Cortex of kidney (tissue), 1 donor: ENCODE measurements around the gene MAST2.
"Not testable (repeated sequence)": the region's sequence is repeated elsewhere in the genome, so short reads cannot be mapped to it uniquely, and the experiment has no call there.

ENCODE experiments used
- DNase-seq: peaks from one replicate; lab custom pipeline; 2025; lab: John Stamatoyannopoulos, UW

The MAST2 gene

GRCh38 chr1:45857755-45858492, 54.5 kb downstream of the MAST2 start:
- DNase-seq: not testable (repeated sequence)

GRCh38 chr1:45859221-45859620, 55.8 kb downstream of the MAST2 start:
- no peak for DNase-seq

GRCh38 chr1:45862008-45862407, 58.6 kb downstream of the MAST2 start:
- no peak for DNase-seq

- no peak for DNase-seq
These were observed 59.8 kb downstream of the MAST2 start for GRCh38 chr1:45863218-45863617.

GRCh38 chr1:45864167-45865106, 61.0 kb downstream of the MAST2 start:
- no peak for DNase-seq

GRCh38 chr1:45867697-45868348, 64.4 kb downstream of the MAST2 start:
- no peak for DNase-seq

GRCh38 chr1:45868861-45869260, 65.4 kb downstream of the MAST2 start:
- DNase-seq: no peak

- no peak for DNase-seq
These were observed 67.1 kb downstream of the MAST2 start for GRCh38 chr1:45870500-45870899.

- DNase-seq: not testable (repeated sequence)
These were observed 68.9 kb downstream of the MAST2 start for GRCh38 chr1:45872173-45872801.

GRCh38 chr1:45876000-45876617, 72.7 kb downstream of the MAST2 start:
- no peak for DNase-seq

- no peak for DNase-seq
These were observed 73.9 kb downstream of the MAST2 start for GRCh38 chr1:45877264-45877663.

GRCh38 chr1:45879885-45880598, 76.6 kb downstream of the MAST2 start:
- DNase-seq: no peak

- no peak for DNase-seq
These were observed 77.5 kb downstream of the MAST2 start for GRCh38 chr1:45880930-45881329.

GRCh38 chr1:45883658-45884057, 80.2 kb downstream of the MAST2 start:
- no peak for DNase-seq

- DNase-seq: no peak
These were observed 81.3 kb downstream of the MAST2 start for GRCh38 chr1:45884700-45885099.

GRCh38 chr1:45886229-45886628, 82.8 kb downstream of the MAST2 start:
- no peak for DNase-seq

GRCh38 chr1:45887156-45887842, 83.9 kb downstream of the MAST2 start:
- no peak for DNase-seq

- no peak for DNase-seq
These were observed 86.7 kb downstream of the MAST2 start for GRCh38 chr1:45890078-45890477.

- no peak for DNase-seq
These were observed 87.7 kb downstream of the MAST2 start for GRCh38 chr1:45891087-45891486.

GRCh38 chr1:45892068-45892785, 88.8 kb downstream of the MAST2 start:
- DNase-seq: no peak
